Measurements from ENCODE around the gene TBR1. TPM values are rescaled to one million over a fixed set of nuclear protein-coding genes. Genes with fewer than 3 reads are reported as not detected.

Gene TBR1
- total and polyA plus RNA-seq, 10 of the 15 experiments (the other 5 are each of a cell fraction or from before 2014, with no cell fraction given), result 0.01 TPM; not detected in 9

GRCh38 chr2:161384864-161385263 is 31.2 kb upstream of the TBR1 start (continued):
- TF ChIP-seq E2F8 (IDR thresholded peaks at IDR 0.05; ENCODE audit: low read depth, partially characterized antibody), result no peak
- no peak for TF ChIP-seq EED (IDR thresholded peaks at IDR 0.05; ENCODE audit: low read depth)
- peak; percentile 56 for TF ChIP-seq MEF2B (IDR thresholded peaks at IDR 0.05; ENCODE audit: partially characterized antibody, poor library complexity, severe bottlenecking)
- no peak for TF ChIP-seq SREBF2 (IDR thresholded peaks at IDR 0.05; ENCODE audit: low read length)
- TF ChIP-seq USF1 (IDR thresholded peaks at IDR 0.05; ENCODE audit: borderline replicate concordance, extremely low read length, insufficient read depth, low read depth, low read length), result no peak
- TF ChIP-seq CREB1 (IDR thresholded peaks at IDR 0.05; ENCODE audit: low read depth), result peak; percentile 50; the same call in 1 of the 2 replicates
- TF ChIP-seq MLLT1 (IDR thresholded peaks at IDR 0.05), result no peak
- TF ChIP-seq POLR2AphosphoS2 (IDR thresholded peaks at IDR 0.05; ENCODE audit: low read depth, low read length), result no peak
- TF ChIP-seq CTCF (IDR thresholded peaks at IDR 0.05 in 2 of 3, conservative IDR thresholded peaks at IDR 0.05 in 1 of 3; ENCODE audit: control insufficient read depth in 2 of 3, extremely low read depth in 1 of 3, insufficient read depth in 1 of 3, low read depth in 3 of 3, low read length in 3 of 3), result no peak
- no peak for TF ChIP-seq IRF5 (IDR thresholded peaks at IDR 0.05; ENCODE audit: borderline replicate concordance)
- peak; percentile 64; the same call in 1 of the 2 replicates for TF ChIP-seq NBN (IDR thresholded peaks at IDR 0.05)
- TF ChIP-seq GATAD2B (conservative IDR thresholded peaks at IDR 0.05; ENCODE audit: low read depth), result no peak
- TF ChIP-seq SPI1 (IDR thresholded peaks at IDR 0.05; ENCODE audit: borderline replicate concordance, insufficient read depth, low read depth, low read length), result no peak
- no peak for TF ChIP-seq EZH2 (IDR thresholded peaks at IDR 0.05; ENCODE audit: borderline replicate concordance, control insufficient read depth, low read depth, low read length)
- TF ChIP-seq BCLAF1 (IDR thresholded peaks at IDR 0.05), result no peak

Measured in GM12878 (cell line).